Endothelial cell (in vitro differentiated cells): ENCODE results near the gene ERC2. TPM values are rescaled to one million over a fixed set of nuclear protein-coding genes. Genes with fewer than 3 reads are reported as not detected.

ENCODE experiments used
- DNase-seq: peaks from one replicate; pipeline ENCODE4 v3.0.0; 2021; ENCODE audit warnings: low spot score
- H3K27ac Mint-ChIP-seq: one replicate; pipeline ENCODE4 v1.8.0; 2021; ENCODE audit warnings: mixed read lengths, inconsistent platforms; ENCODE audit not compliant: unreplicated experiment
- H3K27me3 Mint-ChIP-seq: one replicate; pipeline ENCODE4 v1.8.0; 2021; ENCODE audit warnings: mild to moderate bottlenecking, moderate library complexity, mixed read lengths, inconsistent platforms; ENCODE audit not compliant: unreplicated experiment
- H3K36me3 Mint-ChIP-seq: one replicate; pipeline ENCODE4 v1.8.0; 2021; ENCODE audit warnings: mild to moderate bottlenecking, low read depth, mixed read lengths, inconsistent platforms; ENCODE audit not compliant: unreplicated experiment
- H3K4me1 Mint-ChIP-seq: one replicate; pipeline ENCODE4 v1.8.0; 2021; ENCODE audit warnings: mild to moderate bottlenecking, mixed read lengths, inconsistent platforms; ENCODE audit not compliant: unreplicated experiment
- H3K4me3 Mint-ChIP-seq: one replicate; pipeline ENCODE4 v1.8.0; 2021; ENCODE audit warnings: mild to moderate bottlenecking, mixed read lengths, inconsistent platforms; ENCODE audit not compliant: unreplicated experiment
- H3K9me3 Mint-ChIP-seq: one replicate; pipeline ENCODE4 v1.8.0; 2021; ENCODE audit warnings: mixed read lengths, inconsistent platforms; ENCODE audit not compliant: unreplicated experiment
- CTCF ChIP-seq: fragments of 200-600 bp; sonication (generic); IDR thresholded peaks from one replicate; pipeline ENCODE4 v1.5.0; 2021; ENCODE audit warnings: antibody characterized with exemption; ENCODE audit not compliant: unreplicated experiment
- total RNA-seq: library from RNA; stranded (reverse); fragmentation: NEBNext Ultra II Directional; extraction: Animal tissue kit (Norgen Biotek cat#: 25700); gene quantifications from one replicate; pipeline ENCODE4 v1.2.1, GENCODE V29; 2021; ENCODE audit not compliant: unreplicated experiment

ERC2 gene
- total RNA-seq, 1 donor from 2014 or later = 20.5 TPM

GRCh38 chr3:56207922-56208321, 260.3 kb downstream of the ERC2 start:
- Mint-ChIP-seq H3K27ac (no peak overlapping the region), H3K9me3 (no peaks in the 10 kb centered on the region), H3K4me3 (no peak overlapping the region), H3K4me1 (no peaks in the 10 kb centered on the region), H3K27me3 (no peaks in the 10 kb centered on the region), H3K36me3 (no peaks in the 10 kb centered on the region)
- no peak for DNase-seq
- no peak for TF ChIP-seq CTCF

GRCh38 chr3:56205406-56205805, 262.9 kb downstream of the ERC2 start:
- Mint-ChIP-seq H3K4me3 (no peak overlapping the region), H3K4me1 (no peaks in the 10 kb centered on the region), H3K27ac (no peak overlapping the region), H3K27me3 (no peaks in the 10 kb centered on the region), H3K36me3 (no peaks in the 10 kb centered on the region), H3K9me3 (no peaks in the 10 kb centered on the region)
- TF ChIP-seq CTCF = no peak
- no peak for DNase-seq

GRCh38 chr3:56202997-56203396, 265.3 kb downstream of the ERC2 start:
- Mint-ChIP-seq H3K4me3 (no peak overlapping the region), H3K4me1 (no peaks in the 10 kb centered on the region), H3K36me3 (no peaks in the 10 kb centered on the region), H3K27me3 (no peaks in the 10 kb centered on the region), H3K27ac (no peak overlapping the region), H3K9me3 (no peaks in the 10 kb centered on the region)
- no peak for DNase-seq
- no peak for TF ChIP-seq CTCF

- H3K27ac Mint-ChIP-seq = no peak overlapping the region
- no peak for DNase-seq
- no peaks in the 10 kb centered on the region for H3K9me3 Mint-ChIP-seq
- TF ChIP-seq CTCF = no peak
- no peaks in the 10 kb centered on the region for H3K36me3 Mint-ChIP-seq
- no peak overlapping the region for H3K4me3 Mint-ChIP-seq
- H3K27me3 Mint-ChIP-seq = no peaks in the 10 kb centered on the region
- no peaks in the 10 kb centered on the region for H3K4me1 Mint-ChIP-seq
Observed at GRCh38 chr3:56201407-56201806, 266.9 kb downstream of the ERC2 start.

- Mint-ChIP-seq H3K4me1 (no peaks in the 10 kb centered on the region), H3K27ac (no peak overlapping the region), H3K27me3 (peaks cover 1% of the 10 kb centered on the region)
Observed at GRCh38 chr3:56200251-56200650, 268.0 kb downstream of the ERC2 start.

More at GRCh38 chr3:56200251-56200650, 268.0 kb downstream of the ERC2 start:
- no peaks in the 10 kb centered on the region for H3K9me3 Mint-ChIP-seq
- DNase-seq = no peak
- no peak overlapping the region for H3K4me3 Mint-ChIP-seq
- no peaks in the 10 kb centered on the region for H3K36me3 Mint-ChIP-seq
- TF ChIP-seq CTCF = no peak
